ENCODE measurements around the gene ARGLU1. TPM values are rescaled to one million over a fixed set of nuclear protein-coding genes. Genes with fewer than 3 reads are reported as not detected.

Gene ARGLU1
- total RNA-seq, 1 experiment from 2014 or later: 96.9 TPM

DNA sequence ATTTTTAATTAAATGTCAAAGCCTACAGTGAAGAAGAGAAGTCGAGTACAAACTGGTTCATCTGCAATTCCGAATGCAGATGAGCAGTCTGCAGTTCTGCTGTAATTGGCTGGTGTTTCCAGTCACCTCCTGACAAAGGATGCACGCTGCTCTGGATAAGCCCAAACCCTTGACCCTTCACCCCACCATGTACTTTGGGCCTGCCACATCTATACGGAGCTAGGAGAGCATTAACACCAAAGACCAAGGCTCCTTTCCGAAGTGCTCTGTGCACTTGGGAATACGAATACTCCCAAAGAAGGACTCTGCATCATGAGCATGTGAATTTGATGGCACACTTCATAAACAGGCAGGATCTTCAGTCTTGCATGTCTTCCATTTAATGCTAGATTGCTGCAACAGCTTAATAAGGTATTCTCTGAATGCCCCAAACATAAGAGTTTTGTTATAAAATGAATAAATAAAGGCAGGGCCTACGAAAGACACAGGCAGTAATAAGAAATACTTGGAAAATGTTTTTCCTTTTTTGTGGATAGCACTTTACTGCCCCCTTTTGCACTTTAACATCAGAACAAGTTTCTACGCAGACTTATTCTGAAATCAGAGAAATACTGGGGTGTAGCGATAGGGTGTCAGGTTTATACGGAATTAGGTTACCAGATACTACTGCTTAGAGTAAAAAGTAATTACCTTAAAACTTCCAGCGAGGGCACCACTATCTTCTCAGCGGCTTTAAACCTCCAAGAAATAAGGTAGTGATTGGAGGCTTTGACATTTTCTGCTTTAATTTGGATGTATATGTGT, 47.5 kb downstream of the ARGLU1 start:
- no peak for DNase-seq
- Histone ChIP-seq H4K8ac (replicated peaks; ENCODE audit: insufficient read length, low read depth, low read length) (no peak overlapping the region), H2BK120ac (ENCODE audit: low read depth, low read length, poor library complexity, severe bottlenecking) (no peak overlapping the region), H4K91ac (ENCODE audit: insufficient read length, low read depth, low read length) (no peak overlapping the region), H2BK12ac (ENCODE audit: insufficient read length, low read depth, low read length) (no peak overlapping the region), H2AK5ac (ENCODE audit: insufficient read length, low read length) (no peak overlapping the region), H3K27me3 (ENCODE audit: insufficient read depth, low read length) (no peaks in the 10 kb centered on the region), H4K5ac (ENCODE audit: insufficient read length, low read depth, low read length) (no peak overlapping the region), H3K23ac (ENCODE audit: insufficient read length, low read depth, low read length) (no peak overlapping the region), H2BK20ac (ENCODE audit: low read depth, low read length, poor library complexity, severe bottlenecking) (no peak overlapping the region), H3K14ac (ENCODE audit: insufficient read depth, low read length) (no peak overlapping the region), H3T11ph (ENCODE audit: low read length) (no peak overlapping the region), H2AFZ (ENCODE audit: low read length) (no peak overlapping the region), H3K4me1 (ENCODE audit: insufficient read depth, low read length) (peaks cover 15% of the 10 kb centered on the region), H3K79me2 (ENCODE audit: insufficient read depth, low read length) (peaks cover 9% of the 10 kb centered on the region; the same call in 1 of the 2 replicates), H3K9me3 (ENCODE audit: control insufficient read depth, low read depth, low read length) (no peaks in the 10 kb centered on the region), H3K23me2 (ENCODE audit: insufficient read length, low read depth, low read length, poor library complexity, severe bottlenecking) (no peaks in the 10 kb centered on the region), H3K56ac (ENCODE audit: insufficient read length, low read depth, low read length) (no peak overlapping the region), H2BK15ac (ENCODE audit: low read depth, low read length) (no peak overlapping the region), H3K18ac (ENCODE audit: insufficient read length, low read depth, low read length) (no peak overlapping the region), H3K4ac (ENCODE audit: low read depth, low read length) (no peak overlapping the region), H2BK5ac (ENCODE audit: insufficient read length, low read length) (no peak overlapping the region), H4K20me1 (ENCODE audit: control insufficient read depth, insufficient read depth, insufficient read length) (no peaks in the 10 kb centered on the region), H3K4me2 (ENCODE audit: insufficient read depth, insufficient read length, low read length) (no peak overlapping the region), H3K9ac (ENCODE audit: extremely low read depth, insufficient read length, low read length) (no peak overlapping the region), H3K27ac (ENCODE audit: insufficient read length, low read depth, low read length) (no peak overlapping the region), H3K79me1 (ENCODE audit: insufficient read depth, low read depth, low read length, poor library complexity, severe bottlenecking) (no peaks in the 10 kb centered on the region)
- Mint-ChIP-seq H3K4me3 (no peak overlapping the region), H3K36me3 (ENCODE audit: insufficient read depth in 1 of 3, low read depth in 3 of 3) (no peaks in the 10 kb centered on the region), H3K27me3 (ENCODE audit: low read depth) (peaks cover 4% of the 10 kb centered on the region; the same call in 1 of the 2 replicates), H3K4me1 (peaks cover 63 to 69% of the 10 kb centered on the region in 2 experiments), H3K9me3 (no peaks in the 10 kb centered on the region), H3K27ac (peak overlapping the region in 2 of 3 experiments; percentile 10 to 59; a peak in 3 of 7 replicates)
- no CpG with 5 or more reads among the region's 12 CpGs for WGBS (ENCODE audit: extremely low coverage, insufficient read length, low lambda C conversion rate)
- TF ChIP-seq, protein P1, sequence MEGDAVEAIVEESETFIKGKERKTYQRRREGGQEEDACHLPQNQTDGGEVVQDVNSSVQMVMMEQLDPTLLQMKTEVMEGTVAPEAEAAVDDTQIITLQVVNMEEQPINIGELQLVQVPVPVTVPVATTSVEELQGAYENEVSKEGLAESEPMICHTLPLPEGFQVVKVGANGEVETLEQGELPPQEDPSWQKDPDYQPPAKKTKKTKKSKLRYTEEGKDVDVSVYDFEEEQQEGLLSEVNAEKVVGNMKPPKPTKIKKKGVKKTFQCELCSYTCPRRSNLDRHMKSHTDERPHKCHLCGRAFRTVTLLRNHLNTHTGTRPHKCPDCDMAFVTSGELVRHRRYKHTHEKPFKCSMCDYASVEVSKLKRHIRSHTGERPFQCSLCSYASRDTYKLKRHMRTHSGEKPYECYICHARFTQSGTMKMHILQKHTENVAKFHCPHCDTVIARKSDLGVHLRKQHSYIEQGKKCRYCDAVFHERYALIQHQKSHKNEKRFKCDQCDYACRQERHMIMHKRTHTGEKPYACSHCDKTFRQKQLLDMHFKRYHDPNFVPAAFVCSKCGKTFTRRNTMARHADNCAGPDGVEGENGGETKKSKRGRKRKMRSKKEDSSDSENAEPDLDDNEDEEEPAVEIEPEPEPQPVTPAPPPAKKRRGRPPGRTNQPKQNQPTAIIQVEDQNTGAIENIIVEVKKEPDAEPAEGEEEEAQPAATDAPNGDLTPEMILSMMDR (conservative IDR thresholded peaks at IDR 0.05): peak; percentile 54
